Spleen (tissue), 7 donors: ENCODE data around the gene CDS2.

Source experiments
- CTCF ChIP-seq, 11 experiments: fragments of 200-600 bp in 7 of 11; fragments of 450-650 bp in 4 of 11; sonication (generic) in 4 of 11; IDR thresholded peaks in 8 of 11; conservative IDR thresholded peaks in 3 of 11; 1 replicate in 7 of 11; 2 replicates in 4 of 11; pipeline versions ENCODE4 v1.4.0 to v1.8.0; 2016 to 2021; ENCODE audit warnings: antibody characterized with exemption in 11 of 11, inconsistent platforms in 4 of 11, mild to moderate bottlenecking in 1 of 11
- POLR2A ChIP-seq, 3 donors: fragments of 450-650 bp; IDR thresholded peaks; one replicate each; pipeline ENCODE4 v1.5.1; 2017; ENCODE audit warnings: antibody characterized with exemption in 3 of 3, mild to moderate bottlenecking in 1 of 3
- donor health status: DM: no; HTN: no; CAD: no; lungs with moderate emphysema.
- donor health status: DM: no; HTN: no; CAD: no.
- donor health status: DM: no; HTN: no; CAD: no.

- TF ChIP-seq CTCF (IDR thresholded peaks at IDR 0.05 in 8 of 11, conservative IDR thresholded peaks at IDR 0.05 in 3 of 11) (no peak), POLR2A (IDR thresholded peaks at IDR 0.05) (no peak)
These were observed 19.4 kb downstream of the CDS2 start for GRCh38 chr20:5146099-5146668.
